ENCODE data around the gene HMCN2. TPM values are rescaled to one million over a fixed set of nuclear protein-coding genes. Genes with fewer than 3 reads are reported as not detected.
A peak's percentile ranks its signal among the peaks of the same experiment; 100 is the strongest.

HMCN2 gene
- polyA plus RNA-seq, 2 of the 4 experiments (the other 2 are of a cell fraction) = 0.01 TPM; not detected in 1

DNA sequence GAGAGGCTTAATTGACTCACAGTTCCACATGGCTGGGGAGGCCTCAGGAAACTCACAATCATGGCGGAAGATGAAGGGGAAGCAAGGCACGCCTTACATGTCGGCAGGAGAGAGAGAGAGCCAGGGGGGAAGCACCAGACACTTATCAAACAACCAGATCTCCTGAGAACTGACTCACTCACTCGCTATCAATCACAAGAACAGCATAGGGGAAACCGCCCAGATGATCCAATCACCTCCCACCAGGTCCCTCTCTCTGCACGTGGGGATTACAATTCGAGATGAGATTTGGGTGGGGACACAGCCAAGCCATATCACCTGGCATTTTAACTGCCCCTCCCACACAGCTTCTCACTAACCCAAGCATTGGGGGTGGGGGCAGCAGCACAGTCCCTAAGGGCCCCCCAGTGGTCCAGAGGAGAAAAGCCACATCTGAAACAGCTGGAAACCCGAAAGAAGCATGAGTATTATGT lies 103.1 kb downstream of the HMCN2 start (continued):
- TF ChIP-seq, protein P1, sequence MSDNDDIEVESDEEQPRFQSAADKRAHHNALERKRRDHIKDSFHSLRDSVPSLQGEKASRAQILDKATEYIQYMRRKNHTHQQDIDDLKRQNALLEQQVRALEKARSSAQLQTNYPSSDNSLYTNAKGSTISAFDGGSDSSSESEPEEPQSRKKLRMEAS (IDR thresholded peaks at IDR 0.05) = no peak
- TF ChIP-seq NFE2L2 (conservative IDR thresholded peaks at IDR 0.05; ENCODE audit: low read length) = no peak
- TF ChIP-seq GATA3 (IDR thresholded peaks at IDR 0.05; ENCODE audit: borderline replicate concordance) = peak; percentile 43
- TF ChIP-seq EHF (CRISPR knock-in tag; IDR thresholded peaks at IDR 0.05) = no peak

DNA sequence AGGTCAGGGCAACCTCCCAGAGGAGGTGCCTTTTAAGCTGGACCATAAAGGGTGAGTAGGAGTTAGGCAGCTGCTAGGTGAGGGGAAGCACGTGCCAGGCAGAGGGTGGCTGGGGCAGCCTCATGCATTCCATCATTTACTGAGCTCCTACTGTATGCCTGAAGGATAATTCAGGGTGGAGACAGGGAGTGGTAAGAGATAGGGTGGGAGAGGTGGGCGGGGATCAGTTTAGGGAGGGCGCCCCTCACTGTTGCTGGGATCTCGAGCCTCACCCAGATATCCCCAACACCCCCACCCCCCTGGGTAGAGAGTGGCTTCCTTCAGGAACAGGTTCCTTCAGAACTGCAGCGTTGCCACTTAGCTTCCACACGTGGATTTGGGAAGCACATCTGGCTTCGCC lies 104.7 kb downstream of the HMCN2 start:
- POLR2A ChIA-PET = no interaction called here
- H3K4me1 ChIP-seq = no peaks in the 10 kb centered on the region
- no peak for FAIRE-seq
- TF ChIP-seq, protein P2, sequence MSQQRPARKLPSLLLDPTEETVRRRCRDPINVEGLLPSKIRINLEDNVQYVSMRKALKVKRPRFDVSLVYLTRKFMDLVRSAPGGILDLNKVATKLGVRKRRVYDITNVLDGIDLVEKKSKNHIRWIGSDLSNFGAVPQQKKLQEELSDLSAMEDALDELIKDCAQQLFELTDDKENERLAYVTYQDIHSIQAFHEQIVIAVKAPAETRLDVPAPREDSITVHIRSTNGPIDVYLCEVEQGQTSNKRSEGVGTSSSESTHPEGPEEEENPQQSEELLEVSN (IDR thresholded peaks at IDR 0.05; ENCODE audit: borderline replicate concordance, low read depth) = no peak
- TF ChIP-seq FOSL2 (IDR thresholded peaks at IDR 0.05) = no peak
- TF ChIP-seq FOSL2 (CRISPR knock-in tag; IDR thresholded peaks at IDR 0.05) = no peak
- no peak for TF ChIP-seq RFX5 (IDR thresholded peaks at IDR 0.05)
- TF ChIP-seq, protein P1 (IDR thresholded peaks at IDR 0.05) = no peak
- no peak for TF ChIP-seq EHF (CRISPR knock-in tag; IDR thresholded peaks at IDR 0.05)
- TF ChIP-seq, protein P3, sequence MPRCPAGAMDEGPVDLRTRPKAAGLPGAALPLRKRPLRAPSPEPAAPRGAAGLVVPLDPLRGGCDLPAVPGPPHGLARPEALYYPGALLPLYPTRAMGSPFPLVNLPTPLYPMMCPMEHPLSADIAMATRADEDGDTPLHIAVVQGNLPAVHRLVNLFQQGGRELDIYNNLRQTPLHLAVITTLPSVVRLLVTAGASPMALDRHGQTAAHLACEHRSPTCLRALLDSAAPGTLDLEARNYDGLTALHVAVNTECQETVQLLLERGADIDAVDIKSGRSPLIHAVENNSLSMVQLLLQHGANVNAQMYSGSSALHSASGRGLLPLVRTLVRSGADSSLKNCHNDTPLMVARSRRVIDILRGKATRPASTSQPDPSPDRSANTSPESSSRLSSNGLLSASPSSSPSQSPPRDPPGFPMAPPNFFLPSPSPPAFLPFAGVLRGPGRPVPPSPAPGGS (IDR thresholded peaks at IDR 0.05) = no peak
- TF ChIP-seq BHLHE40 (IDR thresholded peaks at IDR 0.05; ENCODE audit: low read depth, low read length) = no peak
- no peak for TF ChIP-seq CBX2 (IDR thresholded peaks at IDR 0.05; ENCODE audit: borderline replicate concordance, low read depth)
- TF ChIP-seq JUNB (IDR thresholded peaks at IDR 0.05) = no peak
- TF ChIP-seq, protein P4, sequence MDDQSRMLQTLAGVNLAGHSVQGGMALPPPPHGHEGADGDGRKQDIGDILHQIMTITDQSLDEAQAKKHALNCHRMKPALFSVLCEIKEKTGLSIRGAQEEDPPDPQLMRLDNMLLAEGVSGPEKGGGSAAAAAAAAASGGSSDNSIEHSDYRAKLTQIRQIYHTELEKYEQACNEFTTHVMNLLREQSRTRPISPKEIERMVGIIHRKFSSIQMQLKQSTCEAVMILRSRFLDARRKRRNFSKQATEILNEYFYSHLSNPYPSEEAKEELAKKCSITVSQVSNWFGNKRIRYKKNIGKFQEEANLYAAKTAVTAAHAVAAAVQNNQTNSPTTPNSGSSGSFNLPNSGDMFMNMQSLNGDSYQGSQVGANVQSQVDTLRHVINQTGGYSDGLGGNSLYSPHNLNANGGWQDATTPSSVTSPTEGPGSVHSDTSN (IDR thresholded peaks at IDR 0.05) = no peak
- TF ChIP-seq, protein P5, sequence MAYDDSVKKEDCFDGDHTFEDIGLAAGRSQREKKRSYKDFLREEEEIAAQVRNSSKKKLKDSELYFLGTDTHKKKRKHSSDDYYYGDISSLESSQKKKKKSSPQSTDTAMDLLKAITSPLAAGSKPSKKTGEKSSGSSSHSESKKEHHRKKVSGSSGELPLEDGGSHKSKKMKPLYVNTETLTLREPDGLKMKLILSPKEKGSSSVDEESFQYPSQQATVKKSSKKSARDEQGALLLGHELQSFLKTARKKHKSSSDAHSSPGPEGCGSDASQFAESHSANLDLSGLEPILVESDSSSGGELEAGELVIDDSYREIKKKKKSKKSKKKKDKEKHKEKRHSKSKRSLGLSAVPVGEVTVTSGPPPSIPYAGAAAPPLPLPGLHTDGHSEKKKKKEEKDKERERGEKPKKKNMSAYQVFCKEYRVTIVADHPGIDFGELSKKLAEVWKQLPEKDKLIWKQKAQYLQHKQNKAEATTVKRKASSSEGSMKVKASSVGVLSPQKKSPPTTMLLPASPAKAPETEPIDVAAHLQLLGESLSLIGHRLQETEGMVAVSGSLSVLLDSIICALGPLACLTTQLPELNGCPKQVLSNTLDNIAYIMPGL (CRISPR knock-in tag; IDR thresholded peaks at IDR 0.05; ENCODE audit: borderline replicate concordance) = no peak
- DNase-seq (ENCODE audit: low read depth in 1 of 2, low spot score in 1 of 2) = no peak
- H3K27ac ChIP-seq = no peak overlapping the region
- H3K9me3 ChIP-seq = no peaks in the 10 kb centered on the region
- H3K4me3 ChIP-seq = no peak overlapping the region
- no peak for ATAC-seq
- CTCF ChIA-PET = interaction anchor here (1.0 to 1.9 kb wide), 4 partner anchors 9 to 63 kb away, joined by 3 to 5 read pairs (median 3); no protein-coding TSS in a partner anchor
- no peak overlapping the region for H3K4me2 ChIP-seq
- 33% methylated on average over 6 of the region's 7 CpGs for WGBS (ENCODE audit: missing lambda C conversion rate)

DNA sequence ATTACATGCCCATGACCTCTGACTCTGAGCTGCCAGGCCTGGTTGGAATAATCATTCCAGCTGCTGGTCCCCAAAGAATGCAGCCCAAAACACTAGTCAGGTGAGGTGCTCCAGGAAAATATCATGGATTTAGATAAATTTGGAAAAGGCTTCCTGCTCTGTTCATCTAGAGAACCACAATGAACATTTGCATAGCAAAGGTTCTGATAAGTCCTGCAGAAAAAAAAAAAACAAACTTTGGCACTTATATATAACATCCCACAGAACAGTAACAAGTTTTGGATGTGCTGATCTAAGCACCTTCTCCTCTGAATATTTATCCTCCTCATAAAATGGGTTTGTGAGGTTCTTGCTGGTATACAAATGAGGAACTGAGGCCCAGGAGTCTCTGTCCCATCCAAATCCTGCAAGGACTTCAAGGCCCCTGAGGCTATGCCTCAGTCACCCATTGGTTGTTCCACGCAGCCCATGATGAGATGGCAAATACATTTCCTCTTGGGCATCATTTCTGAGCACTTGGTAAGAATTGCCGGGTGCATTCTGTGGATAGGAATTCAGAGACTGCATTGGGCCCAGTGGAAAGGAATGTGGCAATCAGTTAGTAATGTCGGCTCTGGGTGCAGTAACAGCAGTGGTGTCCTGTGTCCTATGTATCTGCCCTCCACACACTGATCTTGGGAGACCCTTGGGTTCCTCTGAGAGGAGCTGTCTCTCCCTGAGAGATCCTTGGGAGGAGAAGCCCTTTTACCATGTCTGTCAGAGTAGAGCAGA lies 105.8 kb downstream of the HMCN2 start:
- POLR2A ChIA-PET = no interaction called here
- DNase-seq (ENCODE audit: low read depth in 1 of 2, low spot score in 1 of 2) (no peak), ATAC-seq (no peak), FAIRE-seq (no peak)
- Histone ChIP-seq H3K9me3 (no peaks in the 10 kb centered on the region), H3K4me3 (no peak overlapping the region), H3K4me2 (no peak overlapping the region), H3K27ac (no peak overlapping the region), H3K4me1 (no peaks in the 10 kb centered on the region)
- TF ChIP-seq TFCP2L1 (CRISPR knock-in tag; IDR thresholded peaks at IDR 0.05) (no peak), MAFK (IDR thresholded peaks at IDR 0.05; ENCODE audit: partially characterized antibody) (peak; percentile 11)
- WGBS (ENCODE audit: missing lambda C conversion rate) = 63% methylated on average over 3 of the region's 3 CpGs
- CTCF ChIA-PET = interaction anchor here (0.8 to 1.9 kb wide), 4 partner anchors 8 to 131 kb away, joined by 3 to 5 read pairs (median 3); no protein-coding TSS in a partner anchor
